ENCODE results near the gene FBN1.

Gene FBN1

DNA sequence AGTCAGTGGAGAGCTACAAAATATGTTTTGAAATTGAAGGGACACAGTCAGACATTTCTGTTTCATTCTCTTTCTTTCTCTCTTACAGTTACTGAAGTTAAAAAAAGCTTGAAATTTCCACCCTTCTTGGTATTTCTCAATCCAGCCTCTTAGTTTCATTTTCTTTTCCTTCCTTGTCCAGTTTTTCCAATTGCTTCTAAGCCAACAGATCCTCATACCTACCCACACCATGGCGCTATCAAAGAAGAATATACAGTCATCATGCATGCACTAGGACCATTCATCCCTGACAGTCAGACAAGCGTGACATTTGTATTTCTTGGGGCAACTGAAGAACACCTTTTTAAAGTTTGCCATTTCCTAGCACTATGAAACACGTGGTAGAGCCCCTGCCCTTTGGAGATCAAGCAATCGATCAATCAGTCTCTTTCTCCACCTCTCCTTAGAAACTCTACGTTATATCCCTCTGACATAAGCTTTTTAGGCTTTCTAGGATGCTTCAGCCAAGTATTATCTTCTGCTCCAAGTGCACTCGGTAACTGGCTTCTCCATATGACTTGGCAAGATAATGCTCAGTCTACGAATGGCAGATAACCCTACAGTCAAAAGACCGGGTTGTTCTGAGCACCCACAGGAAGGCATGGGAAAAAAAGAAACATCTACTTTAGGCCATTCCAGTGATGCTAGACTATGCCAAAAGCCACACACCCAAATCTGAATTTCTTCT lies 65.4 kb downstream of the FBN1 start:
- ATAC-seq = no peak; the same call in 2 of the 3 replicates
- TF ChIP-seq, protein P1, sequence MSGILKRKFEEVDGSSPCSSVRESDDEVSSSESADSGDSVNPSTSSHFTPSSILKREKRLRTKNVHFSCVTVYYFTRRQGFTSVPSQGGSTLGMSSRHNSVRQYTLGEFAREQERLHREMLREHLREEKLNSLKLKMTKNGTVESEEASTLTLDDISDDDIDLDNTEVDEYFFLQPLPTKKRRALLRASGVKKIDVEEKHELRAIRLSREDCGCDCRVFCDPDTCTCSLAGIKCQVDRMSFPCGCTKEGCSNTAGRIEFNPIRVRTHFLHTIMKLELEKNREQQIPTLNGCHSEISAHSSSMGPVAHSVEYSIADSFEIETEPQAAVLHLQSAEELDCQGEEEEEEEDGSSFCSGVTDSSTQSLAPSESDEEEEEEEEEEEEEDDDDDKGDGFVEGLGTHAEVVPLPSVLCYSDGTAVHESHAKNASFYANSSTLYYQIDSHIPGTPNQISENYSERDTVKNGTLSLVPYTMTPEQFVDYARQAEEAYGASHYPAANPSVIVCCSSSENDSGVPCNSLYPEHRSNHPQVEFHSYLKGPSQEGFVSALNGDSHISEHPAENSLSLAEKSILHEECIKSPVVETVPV (CRISPR knock-in tag; IDR thresholded peaks at IDR 0.05) = no peak
- no peak for TF ChIP-seq GLIS3 (CRISPR knock-in tag; IDR thresholded peaks at IDR 0.05)
- TF ChIP-seq PPARA (CRISPR knock-in tag; IDR thresholded peaks at IDR 0.05; ENCODE audit: borderline replicate concordance) = no peak
- TF ChIP-seq ZNF8 (CRISPR knock-in tag; IDR thresholded peaks at IDR 0.05) = no peak
- TF ChIP-seq ISL1 (CRISPR knock-in tag; IDR thresholded peaks at IDR 0.05) = no peak
- no peak for TF ChIP-seq RARB (CRISPR knock-in tag; IDR thresholded peaks at IDR 0.05)
- TF ChIP-seq CSDC2 (CRISPR knock-in tag; IDR thresholded peaks at IDR 0.05) = no peak
- no peak for TF ChIP-seq ZC3H10 (CRISPR knock-in tag; IDR thresholded peaks at IDR 0.05)
- TF ChIP-seq, protein P2, sequence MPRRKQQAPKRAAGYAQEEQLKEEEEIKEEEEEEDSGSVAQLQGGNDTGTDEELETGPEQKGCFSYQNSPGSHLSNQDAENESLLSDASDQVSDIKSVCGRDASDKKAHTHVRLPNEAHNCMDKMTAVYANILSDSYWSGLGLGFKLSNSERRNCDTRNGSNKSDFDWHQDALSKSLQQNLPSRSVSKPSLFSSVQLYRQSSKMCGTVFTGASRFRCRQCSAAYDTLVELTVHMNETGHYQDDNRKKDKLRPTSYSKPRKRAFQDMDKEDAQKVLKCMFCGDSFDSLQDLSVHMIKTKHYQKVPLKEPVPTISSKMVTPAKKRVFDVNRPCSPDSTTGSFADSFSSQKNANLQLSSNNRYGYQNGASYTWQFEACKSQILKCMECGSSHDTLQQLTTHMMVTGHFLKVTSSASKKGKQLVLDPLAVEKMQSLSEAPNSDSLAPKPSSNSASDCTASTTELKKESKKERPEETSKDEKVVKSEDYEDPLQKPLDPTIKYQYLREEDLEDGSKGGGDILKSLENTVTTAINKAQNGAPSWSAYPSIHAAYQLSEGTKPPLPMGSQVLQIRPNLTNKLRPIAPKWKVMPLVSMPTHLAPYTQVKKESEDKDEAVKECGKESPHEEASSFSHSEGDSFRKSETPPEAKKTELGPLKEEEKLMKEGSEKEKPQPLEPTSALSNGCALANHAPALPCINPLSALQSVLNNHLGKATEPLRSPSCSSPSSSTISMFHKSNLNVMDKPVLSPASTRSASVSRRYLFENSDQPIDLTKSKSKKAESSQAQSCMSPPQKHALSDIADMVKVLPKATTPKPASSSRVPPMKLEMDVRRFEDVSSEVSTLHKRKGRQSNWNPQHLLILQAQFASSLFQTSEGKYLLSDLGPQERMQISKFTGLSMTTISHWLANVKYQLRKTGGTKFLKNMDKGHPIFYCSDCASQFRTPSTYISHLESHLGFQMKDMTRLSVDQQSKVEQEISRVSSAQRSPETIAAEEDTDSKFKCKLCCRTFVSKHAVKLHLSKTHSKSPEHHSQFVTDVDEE (CRISPR knock-in tag; IDR thresholded peaks at IDR 0.05) = no peak

DNA sequence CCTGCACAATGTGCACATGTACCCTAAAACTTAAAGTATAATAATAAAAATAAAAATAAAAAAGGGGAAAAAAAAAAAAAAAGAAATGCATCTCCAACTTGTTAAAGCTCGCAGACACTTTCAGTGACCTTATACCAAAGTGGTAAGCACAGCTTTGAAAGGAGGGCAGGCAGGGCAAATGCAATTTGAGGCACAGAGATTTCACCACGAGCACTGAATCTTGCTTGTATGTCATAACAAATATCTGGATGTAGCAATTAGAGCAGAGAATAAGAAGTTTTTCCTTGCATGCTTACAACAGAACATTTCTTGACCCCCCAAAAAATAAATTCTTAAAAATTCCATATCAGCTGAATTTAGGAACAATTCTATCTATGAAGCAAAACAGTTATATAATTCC lies 66.5 kb downstream of the FBN1 start:
- TF ChIP-seq, protein P2 (CRISPR knock-in tag; IDR thresholded peaks at IDR 0.05) = no peak
- TF ChIP-seq, protein P1 (CRISPR knock-in tag; IDR thresholded peaks at IDR 0.05) = no peak
- TF ChIP-seq SNAI2 (CRISPR knock-in tag; IDR thresholded peaks at IDR 0.05) (no peak), ARNTL (CRISPR knock-in tag; IDR thresholded peaks at IDR 0.05; ENCODE audit: borderline replicate concordance, low read depth) (no peak), ESRRG (CRISPR knock-in tag; IDR thresholded peaks at IDR 0.05) (no peak), BACH2 (CRISPR knock-in tag; IDR thresholded peaks at IDR 0.05; ENCODE audit: borderline replicate concordance) (no peak), RARB (CRISPR knock-in tag; IDR thresholded peaks at IDR 0.05) (no peak)
- TF ChIP-seq, protein P3, sequence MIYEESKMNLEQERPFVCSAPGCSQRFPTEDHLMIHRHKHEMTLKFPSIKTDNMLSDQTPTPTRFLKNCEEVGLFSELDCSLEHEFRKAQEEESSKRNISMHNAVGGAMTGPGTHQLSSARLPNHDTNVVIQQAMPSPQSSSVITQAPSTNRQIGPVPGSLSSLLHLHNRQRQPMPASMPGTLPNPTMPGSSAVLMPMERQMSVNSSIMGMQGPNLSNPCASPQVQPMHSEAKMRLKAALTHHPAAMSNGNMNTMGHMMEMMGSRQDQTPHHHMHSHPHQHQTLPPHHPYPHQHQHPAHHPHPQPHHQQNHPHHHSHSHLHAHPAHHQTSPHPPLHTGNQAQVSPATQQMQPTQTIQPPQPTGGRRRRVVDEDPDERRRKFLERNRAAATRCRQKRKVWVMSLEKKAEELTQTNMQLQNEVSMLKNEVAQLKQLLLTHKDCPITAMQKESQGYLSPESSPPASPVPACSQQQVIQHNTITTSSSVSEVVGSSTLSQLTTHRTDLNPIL (CRISPR knock-in tag; IDR thresholded peaks at IDR 0.05; ENCODE audit: low read depth) = no peak
- ATAC-seq = no peak

DNA sequence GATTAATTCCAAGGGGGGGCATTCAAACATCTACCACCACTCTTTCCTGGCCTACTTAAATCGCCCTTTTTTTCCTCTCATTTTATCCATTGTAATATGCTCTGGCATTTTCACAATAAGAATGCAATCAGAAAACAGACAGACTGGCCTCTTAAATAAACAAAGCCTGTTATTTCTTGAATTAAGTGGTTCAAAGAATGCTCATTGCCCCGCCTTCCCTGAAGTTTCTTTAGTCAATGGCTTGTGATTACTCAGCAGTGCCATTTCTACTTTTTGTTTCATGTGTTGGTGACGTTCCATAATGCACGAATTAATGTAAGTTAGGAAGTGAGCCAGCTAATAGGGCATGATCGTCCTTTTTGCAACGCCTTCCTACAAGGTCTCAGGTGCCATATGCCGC lies 68.0 kb downstream of the FBN1 start:
- ATAC-seq = no peak
- TF ChIP-seq TOX (CRISPR knock-in tag; IDR thresholded peaks at IDR 0.05; ENCODE audit: borderline replicate concordance) (no peak), OSR1 (CRISPR knock-in tag; IDR thresholded peaks at IDR 0.05) (no peak), ZFP3 (CRISPR knock-in tag; IDR thresholded peaks at IDR 0.05) (no peak), SNAI2 (CRISPR knock-in tag; IDR thresholded peaks at IDR 0.05) (no peak), ZNF70 (CRISPR knock-in tag; IDR thresholded peaks at IDR 0.05) (no peak), ARNTL (CRISPR knock-in tag; IDR thresholded peaks at IDR 0.05; ENCODE audit: borderline replicate concordance, low read depth) (no peak), BACH2 (CRISPR knock-in tag; IDR thresholded peaks at IDR 0.05; ENCODE audit: borderline replicate concordance) (no peak)
- TF ChIP-seq, protein P3 (CRISPR knock-in tag; IDR thresholded peaks at IDR 0.05; ENCODE audit: low read depth) = no peak
- TF ChIP-seq, protein P2 (CRISPR knock-in tag; IDR thresholded peaks at IDR 0.05) = no peak
- TF ChIP-seq, protein P4, sequence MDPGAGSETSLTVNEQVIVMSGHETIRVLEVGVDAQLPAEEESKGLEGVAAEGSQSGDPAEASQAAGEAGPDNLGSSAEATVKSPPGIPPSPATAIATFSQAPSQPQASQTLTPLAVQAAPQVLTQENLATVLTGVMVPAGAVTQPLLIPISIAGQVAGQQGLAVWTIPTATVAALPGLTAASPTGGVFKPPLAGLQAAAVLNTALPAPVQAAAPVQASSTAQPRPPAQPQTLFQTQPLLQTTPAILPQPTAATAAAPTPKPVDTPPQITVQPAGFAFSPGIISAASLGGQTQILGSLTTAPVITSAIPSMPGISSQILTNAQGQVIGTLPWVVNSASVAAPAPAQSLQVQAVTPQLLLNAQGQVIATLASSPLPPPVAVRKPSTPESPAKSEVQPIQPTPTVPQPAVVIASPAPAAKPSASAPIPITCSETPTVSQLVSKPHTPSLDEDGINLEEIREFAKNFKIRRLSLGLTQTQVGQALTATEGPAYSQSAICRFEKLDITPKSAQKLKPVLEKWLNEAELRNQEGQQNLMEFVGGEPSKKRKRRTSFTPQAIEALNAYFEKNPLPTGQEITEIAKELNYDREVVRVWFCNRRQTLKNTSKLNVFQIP (CRISPR knock-in tag; IDR thresholded peaks at IDR 0.05; ENCODE audit: borderline replicate concordance, low read depth) = no peak
